HepG2 (cell line): ENCODE data around the gene RNF183. TPM values are rescaled to one million over a fixed set of nuclear protein-coding genes. Genes with fewer than 3 reads are reported as not detected.

Experiments used
- ATAC-seq: fragments of 200-7000 bp; cut with Tn5 transposase; 3 replicates; pipeline ENCODE4 v1.9.1; 2020; ENCODE audit warnings: mild to moderate bottlenecking, moderate library complexity
- BruUV-seq: library from RNA; stranded (reverse); fragments of 400-500 nt; replicated peaks from 2 replicates; lab custom pipeline; 2021; lab: Mats Ljungman, UMichigan
- CTCF ChIA-PET: fragments of 300-600 bp; formaldehyde crosslinking; extraction: SDS; loops from one replicate; lab custom pipeline; 2021; ENCODE audit warnings: low total read pairs, inconsistent platforms, low intra/inter-chr PET ratio; lab: Yijun Ruan, JAX
- POLR2A ChIA-PET: fragments of 350-600 bp; sonication (Branson Sonifier 250); formaldehyde crosslinking; loops from one replicate; lab custom pipeline; 2020; ENCODE audit warnings: antibody characterized with exemption, inconsistent platforms; lab: Yijun Ruan, JAX
- DNase-seq: peaks from one replicate; pipeline ENCODE4 v3.0.0-alpha.2; 2015; ENCODE audit warnings: low spot score
- FAIRE-seq: peaks from 3 replicates; lab custom pipeline; 2011; peaks lifted over from hg19 to GRCh38; lab: Jason Lieb, UNC
- H2AFZ ChIP-seq: one replicate; pipeline ENCODE4 v1.6.1; 2011; ENCODE audit warnings: low read length, inconsistent platforms
- H3K27ac ChIP-seq: fragments of 300-600 bp; 3 replicates; pipeline ENCODE4 v1.8.0; 2011; ENCODE audit warnings: mixed run types, mild to moderate bottlenecking, mixed read lengths, low read length, inconsistent platforms; ENCODE audit not compliant: insufficient read depth; ENCODE audit errors: extremely low read length
- H3K27me3 ChIP-seq, 2 experiments: fragments of 200-600 bp in 1 of 2; 2 replicates in 1 of 2; 3 replicates in 1 of 2; pipeline versions ENCODE4 v1.6.0 to v1.8.0; 2011; ENCODE audit warnings: low read length in 2 of 2, mild to moderate bottlenecking in 2 of 2, moderate library complexity in 2 of 2, inconsistent platforms in 1 of 2; ENCODE audit not compliant: insufficient read depth in 2 of 2, control insufficient read depth in 1 of 2
- H3K36me3 ChIP-seq, 2 experiments: fragments of 200-600 bp in 1 of 2; replicated peaks in 1 of 2; 2 replicates in 1 of 2; 3 replicates in 1 of 2; pipeline versions ENCODE4 v1.5.1 to v1.8.0; 2011; ENCODE audit warnings: low read length in 2 of 2, inconsistent platforms in 1 of 2; ENCODE audit not compliant: insufficient read depth in 2 of 2, control insufficient read depth in 1 of 2
- H3K4me1 ChIP-seq: 2 replicates; pipeline ENCODE4 v1.5.1; 2012; ENCODE audit warnings: low read length, inconsistent platforms; ENCODE audit not compliant: insufficient read depth
- H3K4me2 ChIP-seq: 2 replicates; pipeline ENCODE4 v1.6.0; 2011; ENCODE audit warnings: low read depth, low read length, inconsistent platforms
- H3K4me3 ChIP-seq, 3 experiments: fragments of 200-600 bp in 1 of 3; sonication (generic), shearing (Covaris generic) in 1 of 3; replicated peaks in 1 of 3; 2 replicates each; pipeline ENCODE4 v1.5.1; 2011 to 2016; ENCODE audit warnings: low read length in 3 of 3, inconsistent platforms in 2 of 3, low read depth in 2 of 3, mild to moderate bottlenecking in 2 of 3, control low read depth in 1 of 3, mixed read lengths in 1 of 3; ENCODE audit not compliant: insufficient read depth in 1 of 3
- H3K79me2 ChIP-seq: one replicate; pipeline ENCODE4 v1.6.1; 2011; ENCODE audit warnings: low read length, inconsistent platforms; ENCODE audit not compliant: insufficient read depth
- H3K9ac ChIP-seq: 2 replicates; pipeline ENCODE4 v1.6.0; 2011; ENCODE audit warnings: mild to moderate bottlenecking, low read depth, low read length, inconsistent platforms; ENCODE audit not compliant: insufficient read depth
- H3K9me3 ChIP-seq: 2 replicates; pipeline ENCODE4 v1.5.1; 2012; ENCODE audit warnings: mild to moderate bottlenecking, low read length
- H4K20me1 ChIP-seq: 2 replicates; pipeline ENCODE4 v1.6.0; 2011; ENCODE audit warnings: inconsistent platforms, mild to moderate bottlenecking, low read length, moderate library complexity; ENCODE audit not compliant: insufficient read depth
- CSRNP1 ChIP-seq: sonication (generic); formaldehyde crosslinking; IDR thresholded peaks from 2 replicates; pipeline ENCODE4 v1.8.1; 2023; ENCODE audit warnings: mild to moderate bottlenecking, missing genetic modification reagents
- RFXAP ChIP-seq: sonication (generic); formaldehyde crosslinking; IDR thresholded peaks from 2 replicates; pipeline ENCODE4 v1.4.0; 2020; ENCODE audit warnings: missing genetic modification reagents, borderline replicate concordance
- SMC3 ChIP-seq: IDR thresholded peaks from 2 replicates; pipeline ENCODE4 v1.6.1; 2011; ENCODE audit warnings: low read length, improper control_type of control experiment
- ZBTB2 ChIP-seq: sonication (generic); formaldehyde crosslinking; IDR thresholded peaks from 2 replicates; pipeline ENCODE4 v1.8.0; 2022; ENCODE audit warnings: low read depth, missing genetic modification reagents
- ZMAT5 ChIP-seq: sonication (generic); formaldehyde crosslinking; IDR thresholded peaks from 2 replicates; pipeline ENCODE4 v1.5.0; 2020; ENCODE audit warnings: mild to moderate bottlenecking, low read depth, missing genetic modification reagents, borderline replicate concordance
- WGBS: methylation state at CpG from one replicate; pipeline ENCODE4 v1.1.6; 2017; ENCODE audit warnings: low lambda C conversion rate; 5-methylcytosine and 5-hydroxymethylcytosine counted together
- in situ Hi-C: cut with HindIII; loops from 2 replicates; pipeline ENCODE4 v1.10.0; 2017; ENCODE audit warnings: low pct_unique_long_range_greater_than_20kb; ENCODE audit not compliant: extremely low pct_ligation_motif_present
- intact Hi-C: fragments of 100-400 bp; cut with micrococcal nuclease; formaldehyde crosslinking; loops from one replicate; pipeline ENCODE4 v1.10.0; 2022; ENCODE audit not compliant: unreplicated experiment
- polyA plus RNA-seq, 8 experiments: library from polyadenylated mRNA; depleted of rRNA in 3 of 8; stranded (reverse) in 7 of 8; unstranded in 1 of 8; fragments of >200 nt; fragmentation: Illumina TruSeq in 4 of 8; extraction: Trizol in 4 of 8; gene quantifications; 2 replicates each; pipeline versions ENCODE4 v1.2.1 to v1.2.3, GENCODE V29; 2011 to 2016; ENCODE audit warnings: low read depth in 4 of 8, missing spikeins in 1 of 8, mixed read lengths in 1 of 8; ENCODE audit not compliant: insufficient read depth in 1 of 8
- total RNA-seq, 5 experiments: library from RNA; depleted of rRNA; stranded (reverse); fragments of >200 nt; fragmentation: Illumina TruSeq; extraction: Trizol; gene quantifications; 2 replicates each; pipeline ENCODE4 v1.2.3, GENCODE V29; 2016; ENCODE audit warnings: low read depth in 1 of 5

Gene RNF183
- total and polyA plus RNA-seq, 2 of the 13 experiments (the other 11 are each of a cell fraction or from before 2014, with no cell fraction given) = 0.13 to 6.5 TPM

- TF ChIP-seq ZBTB2 (CRISPR knock-in tag) (no peak), ZMAT5 (no peak), RFXAP (CRISPR knock-in tag) (no peak)
- TF ChIP-seq, all 625 proteins: peak for 0
Observed at GRCh38 chr9:113319054-113319453, 15.9 kb upstream of the RNF183 start (continued).

GRCh38 chr9:113317777-113318176 is 14.6 kb upstream of the RNF183 start:
- Histone ChIP-seq H2AFZ (no peak overlapping the region), H3K4me3 (no peak overlapping the region)
- in situ Hi-C loops = no loop called here
- CTCF ChIA-PET = no interaction called here
- whole genome bisulfite sequencing = 48% methylated on average over 2 of the region's 2 CpGs
- FAIRE-seq = no peak
- no peak for TF ChIP-seq CSRNP1 (CRISPR knock-in tag)
- peak; percentile 16; the same call in 1 of the 2 replicates for TF ChIP-seq SMC3
- TF ChIP-seq, all 625 proteins: peak for 1
- Histone ChIP-seq H3K36me3 (no peaks in the 10 kb centered on the region), H4K20me1 (no peaks in the 10 kb centered on the region), H3K27me3 (no peaks in the 10 kb centered on the region), H3K79me2 (no peaks in the 10 kb centered on the region), H3K27ac (no peak overlapping the region), H3K9me3 (no peaks in the 10 kb centered on the region), H3K4me1 (no peaks in the 10 kb centered on the region), H3K4me2 (no peak overlapping the region), H3K9ac (no peak overlapping the region)
- DNase-seq (peak; percentile 9), ATAC-seq (peak; percentile 59; the same call in 2 of the 3 replicates)
- BruUV-seq = no TSS peak
- intact Hi-C loops = loop anchor here (10.0 kb wide), 1 partner anchor 1953 kb away; no protein-coding TSS in a partner anchor
- POLR2A ChIA-PET = no interaction called here
